KBM-7 (cell line): ENCODE data around the gene MAML3.

Experiments
- DNase-seq: peaks from one replicate; pipeline ENCODE4 v3.0.0-alpha.2; 2015
- in situ Hi-C: fragments of 300-500 bp; cut with MboI; formaldehyde crosslinking; loops from 2 replicates; pipeline ENCODE4 v1.14.3; 2020; ENCODE audit warnings: low sequenced_read_pairs, low pct_unique_long_range_greater_than_20kb, mixed read lengths

The MAML3 gene

GRCh38 chr4:140134746-140135425 is 19.1 kb downstream of the MAML3 start:
- in situ Hi-C loops, result no loop called here
- DNase-seq, result no peak

GRCh38 chr4:140133576-140133975 is 20.4 kb downstream of the MAML3 start:
- in situ Hi-C loops, result no loop called here
- no peak for DNase-seq

DNA sequence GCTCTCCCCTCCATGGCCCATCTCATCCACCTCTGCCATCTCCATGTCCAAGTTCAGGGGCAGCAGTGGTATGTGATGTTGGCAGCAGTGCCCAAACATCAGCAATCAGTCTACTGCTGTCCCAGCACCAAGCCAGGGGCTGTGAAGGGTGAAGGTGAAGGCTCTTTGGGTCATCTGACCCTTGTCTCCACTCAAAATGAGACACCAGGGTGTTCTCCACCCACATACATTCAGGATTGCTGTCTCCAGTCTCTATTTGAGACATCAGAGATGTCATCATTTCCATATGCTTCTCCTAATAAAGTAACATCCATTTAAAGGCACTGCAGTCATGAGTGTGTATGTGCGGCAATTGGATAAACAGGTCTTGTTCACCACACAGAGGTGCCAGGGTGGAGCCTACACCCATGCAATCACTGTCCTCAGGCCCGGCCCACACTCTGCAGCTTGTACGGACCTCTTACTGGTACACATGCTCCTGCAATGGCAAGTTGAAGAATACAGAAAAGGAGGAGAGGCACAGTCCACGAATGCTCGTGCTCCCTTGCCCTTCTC is 22.2 kb downstream of the MAML3 start:
- in situ Hi-C loops, result no loop called here
- DNase-seq, result no peak

DNA sequence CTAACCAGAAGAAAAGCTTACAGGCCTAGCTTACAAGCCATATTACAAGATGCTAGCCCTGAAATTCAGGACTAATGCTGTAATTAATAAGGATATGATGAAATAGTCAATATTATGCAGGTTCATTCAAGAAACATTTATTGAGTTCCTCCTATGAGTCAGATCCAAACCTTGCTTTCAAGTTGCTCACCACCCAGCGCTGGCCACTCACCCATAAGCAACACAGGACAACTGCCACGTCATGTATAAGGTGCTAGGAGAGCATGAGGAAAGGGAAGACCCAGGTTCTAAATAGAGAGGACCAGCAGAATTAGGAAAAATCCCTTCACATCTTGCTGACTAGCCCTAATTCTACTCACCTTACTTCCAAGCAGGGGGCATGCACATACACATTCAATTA is 23.3 kb downstream of the MAML3 start:
- DNase-seq, result no peak
- in situ Hi-C loops, result no loop called here

- in situ Hi-C loops, result no loop called here
Measured at GRCh38 chr4:140127422-140127821, 26.6 kb downstream of the MAML3 start.

GRCh38 chr4:140126261-140126660 is 27.7 kb downstream of the MAML3 start:
- in situ Hi-C loops, result no loop called here

More at GRCh38 chr4:140127422-140127821, 26.6 kb downstream of the MAML3 start:
- DNase-seq, result no peak

GRCh38 chr4:140125374-140125773 is 28.6 kb downstream of the MAML3 start:
- no peak for DNase-seq
- in situ Hi-C loops, result no loop called here

More at GRCh38 chr4:140126261-140126660, 27.7 kb downstream of the MAML3 start:
- no peak for DNase-seq

- DNase-seq, result no peak
- in situ Hi-C loops, result no loop called here
Measured at GRCh38 chr4:140123666-140124377, 30.2 kb downstream of the MAML3 start.

DNA sequence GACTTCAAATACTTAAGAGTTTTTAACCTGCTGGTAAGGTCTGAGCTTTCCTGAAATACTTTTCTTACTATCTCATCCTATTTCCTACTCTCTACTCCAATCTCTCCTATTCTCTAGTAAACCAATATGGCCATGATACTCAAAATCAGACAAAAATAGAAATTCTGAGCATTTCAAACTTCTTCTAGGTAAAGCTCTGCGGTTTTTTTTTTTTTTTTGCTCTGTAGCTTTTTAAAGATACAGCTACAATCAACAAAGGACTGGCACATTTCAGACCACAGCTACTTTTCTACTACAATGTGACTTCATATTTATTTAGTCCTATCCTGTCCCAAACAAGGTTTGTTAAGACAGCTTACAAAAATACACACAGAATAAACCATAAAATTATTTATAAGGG is 31.1 kb downstream of the MAML3 start:
- peak; percentile 78 for DNase-seq
- in situ Hi-C loops, result no loop called here

- DNase-seq, result no peak
Measured at GRCh38 chr4:140121646-140122045, 32.3 kb downstream of the MAML3 start.

GRCh38 chr4:140118931-140119640 is 34.9 kb downstream of the MAML3 start:
- DNase-seq, result no peak
- in situ Hi-C loops, result no loop called here

More at GRCh38 chr4:140121646-140122045, 32.3 kb downstream of the MAML3 start:
- in situ Hi-C loops, result no loop called here

GRCh38 chr4:140117947-140118346 is 36.0 kb downstream of the MAML3 start:
- in situ Hi-C loops, result no loop called here
- no peak for DNase-seq

GRCh38 chr4:140116442-140117104 is 37.4 kb downstream of the MAML3 start:
- in situ Hi-C loops, result no loop called here
- peak; percentile 72 for DNase-seq

DNA sequence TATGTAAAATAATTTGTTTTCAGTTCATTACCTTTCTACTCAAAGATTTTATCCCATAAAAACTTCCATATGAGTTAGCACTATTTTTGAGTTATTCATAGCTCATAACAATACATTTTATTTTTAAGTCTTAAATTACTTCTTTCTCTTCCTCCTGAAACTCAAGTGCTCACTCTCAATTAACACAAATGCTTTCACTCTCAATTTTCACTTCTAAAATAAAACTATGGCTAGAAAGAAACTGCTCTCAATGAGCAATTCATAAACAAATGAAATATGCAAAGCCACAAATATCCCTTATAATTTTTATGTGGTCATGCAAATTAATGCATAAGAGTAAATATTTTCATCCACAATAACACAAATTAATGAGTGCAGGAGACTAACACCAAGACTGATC is 38.8 kb downstream of the MAML3 start:
- no peak for DNase-seq
- in situ Hi-C loops, result no loop called here

- in situ Hi-C loops, result no loop called here
- no peak for DNase-seq
Measured at GRCh38 chr4:140113653-140114052, 40.3 kb downstream of the MAML3 start.

- DNase-seq, result no peak
- in situ Hi-C loops, result no loop called here
Measured at GRCh38 chr4:140112576-140112975, 41.4 kb downstream of the MAML3 start.

DNA sequence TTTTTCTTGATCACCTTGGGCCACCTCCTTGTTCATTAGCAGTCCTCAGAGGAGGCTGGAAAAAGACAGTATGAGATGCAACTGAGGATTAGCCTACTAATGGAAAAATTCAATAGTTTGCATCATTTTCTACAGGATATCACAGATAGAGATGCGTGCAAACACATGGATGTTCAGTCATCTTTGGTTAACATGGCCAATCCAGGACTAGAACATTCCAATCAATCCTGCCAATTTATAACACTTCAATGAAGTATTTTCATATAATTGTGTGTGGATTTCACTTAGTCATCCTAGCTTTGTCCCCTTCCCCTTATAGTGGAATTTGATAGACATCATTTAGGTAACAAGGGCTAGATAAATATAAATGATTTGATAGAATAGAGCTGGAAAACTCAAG is 42.7 kb downstream of the MAML3 start:
- in situ Hi-C loops, result no loop called here

GRCh38 chr4:140110542-140111215 is 43.3 kb downstream of the MAML3 start:
- in situ Hi-C loops, result no loop called here
- DNase-seq, result no peak

More for the DNA sequence above, 42.7 kb downstream of the MAML3 start:
- DNase-seq, result no peak

GRCh38 chr4:140109737-140110136 is 44.2 kb downstream of the MAML3 start:
- no peak for DNase-seq
- in situ Hi-C loops, result no loop called here
